ENCODE measurements around the gene ELL. TPM values are rescaled to one million over a fixed set of nuclear protein-coding genes. Genes with fewer than 3 reads are reported as not detected.
"Not testable (repeated sequence)": the region's sequence is repeated elsewhere in the genome, so short reads cannot be mapped to it uniquely, and the experiment has no call there.

The ELL gene
- total RNA-seq, 2 donors from 2014 or later, result 18.1 to 19.1 TPM

- no peak for ATAC-seq
- DNase-seq, result no peak
- intact Hi-C loops (cut with DNase I, micrococcal nuclease), result no loop called here
Measured at GRCh38 chr19:18536475-18536874, 14.6 kb upstream of the ELL start.

DNA sequence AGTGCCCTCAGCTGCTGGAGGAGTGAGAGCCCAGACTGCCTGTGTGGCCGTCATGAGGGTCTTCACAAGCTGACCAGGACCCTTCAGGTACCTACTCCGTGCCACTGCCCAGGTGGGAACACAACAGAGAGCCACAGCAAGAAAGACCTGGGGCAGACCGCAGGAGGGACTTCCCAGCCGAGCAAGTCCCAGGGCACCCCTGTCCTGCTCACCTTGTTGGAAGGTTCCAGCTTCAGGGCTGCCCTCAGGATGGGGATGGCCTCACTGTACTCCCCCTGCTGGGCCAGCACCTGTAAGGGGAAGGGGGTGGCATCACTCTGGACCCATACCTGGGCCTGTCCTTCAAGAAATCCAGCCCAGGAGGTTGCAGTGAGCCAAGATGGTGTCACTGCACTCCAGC is 11.2 kb upstream of the ELL start:
- DNase-seq (no peak), ATAC-seq (no peak)
- intact Hi-C loops (cut with DNase I, micrococcal nuclease), result no loop called here

- ATAC-seq, result no peak
- intact Hi-C loops (cut with DNase I, micrococcal nuclease), result no loop called here
- DNase-seq, result no peak
Measured at GRCh38 chr19:18532168-18532890, 10.5 kb upstream of the ELL start.

DNA sequence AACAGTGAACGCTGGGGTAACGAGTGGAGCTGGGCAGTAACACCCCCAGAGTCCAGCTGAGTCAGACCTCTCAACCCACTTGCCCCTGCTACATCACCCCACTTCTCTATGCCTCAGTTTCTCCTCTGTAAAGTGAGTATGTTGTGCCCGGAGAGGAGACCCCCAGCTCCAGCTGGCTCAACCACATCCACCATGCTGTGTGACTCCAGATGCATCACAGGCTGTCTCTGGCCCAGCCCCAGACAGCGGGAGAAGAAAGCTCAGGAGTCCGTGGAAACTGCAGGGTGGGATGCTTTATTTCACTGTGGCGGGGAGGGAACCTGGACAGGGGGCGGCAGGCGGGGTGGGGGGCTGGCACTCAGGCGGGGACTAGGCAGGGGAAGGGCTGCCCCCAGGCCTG is 9.6 kb upstream of the ELL start:
- intact Hi-C loops (cut with DNase I, micrococcal nuclease), result no loop called here
- ATAC-seq, result no peak
- DNase-seq, result no peak

- DNase-seq (no peak), ATAC-seq (peak; percentile 20)
- intact Hi-C loops (cut with DNase I, micrococcal nuclease), result no loop called here
Measured at GRCh38 chr19:18529782-18530181, 7.9 kb upstream of the ELL start.

GRCh38 chr19:18526316-18526715 is 4.4 kb upstream of the ELL start:
- no peak for ATAC-seq
- no peak for DNase-seq
- intact Hi-C loops (cut with DNase I, micrococcal nuclease), result no loop called here

- no peak for DNase-seq
- intact Hi-C loops (cut with DNase I, micrococcal nuclease), result no loop called here
- ATAC-seq, result no peak
Measured at GRCh38 chr19:18523841-18524240, 2.0 kb upstream of the ELL start.

DNA sequence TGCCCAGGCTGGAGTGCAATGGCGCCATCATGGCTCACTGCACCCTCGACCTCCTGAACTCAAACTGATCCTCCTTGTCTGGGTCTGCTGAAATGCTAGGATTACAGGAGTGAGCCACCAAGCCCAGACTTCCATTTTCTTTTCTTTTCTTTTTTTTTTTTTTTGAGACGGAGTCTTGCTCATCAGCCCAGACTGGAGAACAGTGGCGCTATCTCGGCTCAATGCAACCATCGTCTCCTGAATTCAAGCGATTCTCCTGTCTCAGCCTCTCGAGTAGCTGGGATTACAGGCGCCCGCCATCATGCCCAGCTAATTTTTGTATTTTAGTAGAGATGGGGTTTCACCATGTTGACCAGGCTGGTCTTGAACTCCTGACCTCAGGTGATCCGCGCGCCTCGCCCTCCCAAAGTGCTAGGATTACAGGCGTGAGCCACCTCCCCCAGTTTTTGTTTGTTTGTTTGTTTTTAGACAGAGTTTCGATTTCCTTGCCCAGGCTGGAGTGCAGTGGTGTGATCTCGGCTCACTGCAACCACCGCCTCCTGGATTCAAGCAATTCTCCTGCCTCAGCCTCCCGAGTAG is 1.1 kb upstream of the ELL start:
- intact Hi-C loops (cut with DNase I, micrococcal nuclease); ATAC-seq; DNase-seq: not testable (repeated sequence)

- DNase-seq, result peak; percentile 100
- intact Hi-C loops (cut with DNase I, micrococcal nuclease), result no loop called here
- peak; percentile 84 for ATAC-seq
Measured at GRCh38 chr19:18522124-18522861, 423 bp upstream of the ELL start.

DNA sequence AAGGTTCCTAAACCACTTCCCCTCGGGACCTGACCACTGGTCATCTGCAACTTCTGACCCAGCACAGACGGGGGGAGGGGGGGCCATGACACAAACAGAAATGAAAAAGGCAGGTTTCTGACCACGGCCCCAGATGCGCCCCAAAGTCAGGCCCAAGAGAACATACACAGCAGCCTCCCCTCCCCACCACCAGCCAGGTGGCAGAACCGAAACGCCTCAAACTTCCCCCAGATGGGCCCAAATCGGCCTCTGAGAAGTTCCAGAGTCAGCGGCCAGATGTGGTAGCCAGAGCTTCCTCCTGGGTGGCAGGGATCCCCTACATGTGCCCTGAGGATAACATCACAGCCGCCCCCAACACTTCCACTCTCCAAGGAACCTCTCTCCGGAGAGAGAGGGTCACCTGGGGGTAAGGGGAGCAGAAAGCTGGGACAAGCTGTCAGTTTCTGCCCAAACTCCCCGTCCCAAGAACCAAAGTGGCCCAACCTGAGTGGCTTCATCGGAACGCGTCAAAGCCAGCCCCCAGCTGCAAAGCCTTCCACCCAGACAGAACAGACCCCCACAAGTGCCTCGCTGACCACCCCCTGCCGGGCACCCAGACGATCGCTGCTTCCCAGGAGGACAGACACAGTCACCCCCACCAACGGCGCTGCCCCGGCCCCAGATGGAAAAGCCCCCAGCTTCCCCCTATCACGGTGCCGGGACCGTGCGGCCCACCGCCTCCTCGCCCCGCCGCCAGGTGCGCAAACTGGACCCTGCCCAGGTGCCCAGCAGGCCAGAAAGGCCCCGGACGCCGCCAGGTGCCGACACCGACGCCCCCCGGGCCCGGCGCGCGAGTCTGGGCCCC is 800 bp downstream of the ELL start:
- intact Hi-C loops (cut with DNase I, micrococcal nuclease), result no loop called here

DNA sequence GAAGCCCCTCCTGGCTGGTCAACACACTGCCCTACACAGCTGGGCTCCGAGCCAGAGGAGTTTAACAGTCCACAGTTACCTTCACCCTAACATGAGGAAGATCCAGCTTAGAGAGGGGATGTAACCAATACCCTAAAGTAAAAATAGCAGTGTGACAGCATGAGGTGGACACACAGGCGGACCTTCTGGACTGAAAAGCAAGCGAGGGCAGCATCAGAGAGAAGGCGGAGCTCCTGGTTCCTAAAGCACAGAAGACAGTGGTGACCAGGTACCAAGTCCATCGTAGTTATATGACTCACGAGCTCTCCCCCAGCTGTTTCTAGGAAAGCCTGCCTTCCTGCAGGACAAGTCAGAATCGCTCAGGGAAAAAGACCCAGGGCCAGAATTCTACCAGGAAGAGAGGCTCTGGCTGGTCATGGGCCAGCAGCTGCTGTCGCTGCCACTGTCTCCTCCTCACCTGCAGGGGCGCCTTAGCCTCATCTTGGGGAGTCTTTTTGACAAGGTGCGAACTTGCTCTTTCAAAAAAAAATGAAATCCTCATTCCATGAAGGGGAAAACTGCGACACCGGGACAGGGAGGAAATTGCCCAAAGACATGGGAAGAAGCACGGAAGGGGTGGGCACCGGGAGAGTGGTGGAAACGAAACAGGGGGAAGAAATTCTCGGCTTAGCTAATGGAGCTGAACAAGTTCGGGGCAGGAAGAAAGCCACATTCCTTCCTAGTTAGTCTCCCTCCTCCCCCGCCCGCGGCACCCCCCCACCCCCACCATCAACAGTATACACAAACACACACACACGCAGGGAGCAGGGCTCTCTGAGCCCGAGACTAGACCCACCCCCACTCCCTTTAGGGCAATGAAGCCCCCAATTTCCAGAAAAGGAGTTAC is 1.7 kb downstream of the ELL start:
- ATAC-seq (peak; percentile 44), DNase-seq (peak; percentile 78 to 80)
- intact Hi-C loops (cut with DNase I, micrococcal nuclease), result no loop called here

More for the DNA sequence above, 800 bp downstream of the ELL start:
- no peak for ATAC-seq
- peak; percentile 63 for DNase-seq

DNA sequence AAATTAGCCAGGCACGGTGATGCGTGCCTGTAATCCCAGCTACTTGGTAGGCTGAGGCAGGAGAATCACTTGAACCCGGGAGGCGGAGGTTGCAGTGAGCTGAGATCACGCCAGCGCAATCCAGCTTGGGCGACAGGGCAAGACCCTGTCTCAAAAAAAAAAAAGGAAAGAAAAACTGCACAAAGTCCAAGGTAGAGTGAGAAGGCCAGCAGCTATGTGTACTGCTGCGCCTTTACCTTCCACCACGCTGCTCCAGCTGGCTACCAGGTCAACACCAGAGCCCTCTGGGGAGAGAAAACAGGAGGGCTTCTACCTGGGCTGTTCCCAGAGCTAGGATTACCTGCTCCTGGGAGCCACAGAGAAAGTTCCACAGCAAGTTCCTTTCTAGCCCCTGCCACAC is 3.2 kb downstream of the ELL start:
- intact Hi-C loops (cut with DNase I, micrococcal nuclease), result no loop called here
- DNase-seq, result no peak

GRCh38 chr19:18517606-18518005 is 4.3 kb downstream of the ELL start:
- DNase-seq, result no peak
- no peak for ATAC-seq
- intact Hi-C loops (cut with DNase I, micrococcal nuclease), result no loop called here

More for the DNA sequence above, 3.2 kb downstream of the ELL start:
- no peak for ATAC-seq

- intact Hi-C loops (cut with DNase I, micrococcal nuclease), result no loop called here
- ATAC-seq (no peak), DNase-seq (no peak)
Measured at GRCh38 chr19:18515959-18516358, 5.9 kb downstream of the ELL start.

DNA sequence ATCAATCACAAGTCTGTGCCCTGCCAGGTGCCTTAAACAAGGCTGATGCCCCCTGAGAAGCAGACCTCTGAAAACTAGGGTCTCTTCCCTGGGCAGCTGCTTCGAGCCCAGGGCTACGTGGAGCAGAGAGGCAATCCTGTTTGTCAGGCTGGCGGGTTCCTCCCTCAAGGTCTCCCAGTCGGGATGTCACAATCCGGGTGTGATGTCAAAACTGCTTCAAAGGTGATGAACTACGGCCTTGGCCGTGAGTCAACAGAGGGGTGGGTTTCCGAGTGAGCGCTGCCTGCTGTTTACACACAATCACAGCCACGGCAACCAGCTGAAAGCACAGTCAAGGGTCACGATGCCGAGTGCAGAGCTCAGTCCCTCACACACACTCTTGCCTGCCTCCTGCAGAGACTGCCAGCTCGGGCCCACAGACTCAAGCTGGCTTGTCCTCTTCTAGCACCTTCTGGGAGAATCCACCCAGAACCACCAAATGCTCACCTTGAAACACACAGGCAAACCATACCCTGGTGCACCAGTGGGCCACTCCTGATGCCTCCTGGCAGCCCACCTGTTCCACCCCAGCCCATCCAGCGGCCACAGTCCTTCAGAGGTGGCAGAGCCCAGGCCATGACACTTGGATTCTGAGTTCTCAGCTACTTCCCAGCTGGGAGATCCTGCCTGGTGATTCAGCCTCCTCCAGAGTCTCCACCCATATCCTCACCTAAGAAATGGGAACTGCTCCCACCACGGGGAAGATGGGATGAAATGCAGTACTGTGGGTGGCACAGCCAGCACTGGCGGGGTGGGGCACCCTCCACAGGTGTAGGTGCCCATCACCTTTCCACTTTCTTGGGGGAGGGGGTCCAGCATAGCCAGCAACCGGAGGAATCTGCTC is 6.8 kb downstream of the ELL start:
- intact Hi-C loops (cut with DNase I, micrococcal nuclease), result no loop called here
- ATAC-seq (peak; percentile 78), DNase-seq (peak in 1 of 2 donors; percentile 69)

DNA sequence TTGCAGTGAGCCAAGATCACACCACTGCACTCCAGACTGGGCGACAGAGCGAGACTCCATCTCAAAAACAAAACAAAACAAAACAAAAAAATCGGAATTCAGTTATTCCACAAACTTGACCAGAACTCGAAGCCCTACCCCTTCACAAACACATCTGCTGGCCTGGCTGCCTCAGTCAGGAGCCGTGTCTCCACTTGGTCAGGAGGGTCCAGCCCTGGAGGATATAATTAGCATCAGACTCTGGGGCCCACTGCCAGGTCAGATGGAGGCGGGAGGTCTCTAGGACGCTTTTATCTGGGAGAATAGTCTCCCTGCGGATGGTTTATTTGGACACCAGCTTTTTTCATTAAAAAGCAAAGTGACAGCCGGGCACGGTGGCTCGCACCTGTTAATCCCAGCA is 8.0 kb downstream of the ELL start:
- no peak for ATAC-seq
- intact Hi-C loops (cut with DNase I, micrococcal nuclease), result no loop called here
- DNase-seq, result no peak

DNA sequence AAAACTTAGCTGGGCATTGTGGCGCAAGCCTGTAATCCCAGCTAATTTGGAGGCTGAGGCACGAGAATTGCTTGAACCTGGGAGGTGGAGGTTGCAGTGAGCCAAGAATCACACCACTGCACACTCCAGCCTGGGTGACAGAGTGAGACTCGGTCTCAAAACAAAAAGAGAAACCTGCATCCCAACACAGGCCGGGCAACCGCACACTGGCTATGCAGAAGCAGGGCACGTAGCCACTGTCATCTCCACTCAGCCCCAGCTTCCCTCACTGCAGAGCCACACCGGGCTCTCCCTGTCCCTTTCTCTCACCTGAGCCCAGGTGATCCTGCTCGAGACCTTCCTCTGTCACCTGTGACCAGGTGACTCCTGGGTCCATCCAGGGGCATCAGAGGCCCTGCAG is 11.7 kb downstream of the ELL start:
- no peak for DNase-seq
- ATAC-seq, result no peak
- intact Hi-C loops (cut with DNase I, micrococcal nuclease), result no loop called here

All from left colon (tissue), 2 donors.